ENCODE data around the gene RAB34. TPM values are rescaled to one million over a fixed set of nuclear protein-coding genes. Genes with fewer than 3 reads are reported as not detected.
A peak's percentile ranks its signal among the peaks of the same experiment; 100 is the strongest.

RAB34 gene
- total RNA-seq, 1 experiment from 2014 or later: 284 TPM

DNA sequence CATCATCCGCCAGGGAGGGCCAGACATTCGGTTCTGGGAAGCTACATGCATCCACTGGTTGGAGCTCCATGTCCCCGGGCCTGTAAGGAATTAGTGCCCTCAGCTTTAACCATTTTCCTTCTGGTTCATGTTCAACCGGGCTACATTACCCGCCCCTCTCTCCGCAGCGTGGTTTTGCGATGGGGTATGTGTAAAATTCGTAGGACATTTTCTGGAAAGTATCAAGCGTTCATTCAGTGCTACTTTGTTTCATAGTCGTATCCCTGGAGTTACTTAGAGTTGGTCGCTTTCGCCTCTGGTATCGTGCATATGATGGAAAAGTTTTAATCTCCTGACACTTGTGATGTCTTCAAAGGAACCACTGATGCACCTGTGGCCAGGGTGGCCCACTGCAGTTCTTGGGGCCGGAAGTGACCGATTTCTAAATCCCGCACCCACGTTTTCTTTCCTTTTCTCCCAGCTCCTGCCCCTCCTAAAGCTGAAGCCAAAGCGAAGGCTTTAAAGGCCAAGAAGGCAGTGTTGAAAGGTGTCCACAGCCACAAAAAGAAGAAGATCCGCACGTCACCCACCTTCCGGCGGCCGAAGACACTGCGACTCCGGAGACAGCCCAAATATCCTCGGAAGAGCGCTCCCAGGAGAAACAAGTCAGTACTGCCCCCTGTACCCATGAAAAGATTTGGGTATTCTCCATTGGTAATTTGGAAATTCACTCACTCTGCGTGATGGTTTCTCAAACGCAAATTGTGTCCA, 2.8 kb upstream of the RAB34 start:
- no peak for TF ChIP-seq REST (IDR thresholded peaks at IDR 0.05; ENCODE audit: insufficient read depth in 1 of 2, low read depth in 2 of 2, low read length in 1 of 2)
- TF ChIP-seq, protein P1, sequence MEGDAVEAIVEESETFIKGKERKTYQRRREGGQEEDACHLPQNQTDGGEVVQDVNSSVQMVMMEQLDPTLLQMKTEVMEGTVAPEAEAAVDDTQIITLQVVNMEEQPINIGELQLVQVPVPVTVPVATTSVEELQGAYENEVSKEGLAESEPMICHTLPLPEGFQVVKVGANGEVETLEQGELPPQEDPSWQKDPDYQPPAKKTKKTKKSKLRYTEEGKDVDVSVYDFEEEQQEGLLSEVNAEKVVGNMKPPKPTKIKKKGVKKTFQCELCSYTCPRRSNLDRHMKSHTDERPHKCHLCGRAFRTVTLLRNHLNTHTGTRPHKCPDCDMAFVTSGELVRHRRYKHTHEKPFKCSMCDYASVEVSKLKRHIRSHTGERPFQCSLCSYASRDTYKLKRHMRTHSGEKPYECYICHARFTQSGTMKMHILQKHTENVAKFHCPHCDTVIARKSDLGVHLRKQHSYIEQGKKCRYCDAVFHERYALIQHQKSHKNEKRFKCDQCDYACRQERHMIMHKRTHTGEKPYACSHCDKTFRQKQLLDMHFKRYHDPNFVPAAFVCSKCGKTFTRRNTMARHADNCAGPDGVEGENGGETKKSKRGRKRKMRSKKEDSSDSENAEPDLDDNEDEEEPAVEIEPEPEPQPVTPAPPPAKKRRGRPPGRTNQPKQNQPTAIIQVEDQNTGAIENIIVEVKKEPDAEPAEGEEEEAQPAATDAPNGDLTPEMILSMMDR (IDR thresholded peaks at IDR 0.05): no peak
- ATAC-seq (no peak), DNase-seq (ENCODE audit: low read depth, low spot score) (no peak)
- Histone ChIP-seq H3K4me3 (ENCODE audit: low read depth in 2 of 2, low read length in 2 of 2) (peak overlapping the region; percentile 58 to 88), H3K27me3 (ENCODE audit: control insufficient read depth, insufficient read depth, low read length) (no peaks in the 10 kb centered on the region), H3K27ac (ENCODE audit: low read length) (peak overlapping the region; percentile 99), H3K9me3 (ENCODE audit: control insufficient read depth, insufficient read depth, low read depth, low read length) (no peaks in the 10 kb centered on the region), H3K36me3 (ENCODE audit: control insufficient read depth, insufficient read depth, low read length) (peaks cover 30% of the 10 kb centered on the region), H3K4me1 (ENCODE audit: control insufficient read depth, insufficient read depth, low read length) (peaks cover 50% of the 10 kb centered on the region)
- CTCF ChIA-PET: interaction anchor here (0.6 kb wide), 1 partner anchor 106 kb away, joined by 4 read pairs; no protein-coding TSS in a partner anchor
- intact Hi-C loops (cut with micrococcal nuclease; ENCODE audit: unreplicated experiment) (loop anchor here (10.0 kb wide), 1 partner anchor 184 kb away; the partner anchor contains the start of gene DHRS13), in situ Hi-C loops (cut with HindIII; ENCODE audit: low pct_unique_long_range_greater_than_20kb, low sequenced_read_pairs) (no loop called here)
- TSS peak; percentile 94 for BruUV-seq (replicated peaks)
- POLR2A ChIA-PET: interaction anchor here (0.6 to 1.6 kb wide), 5 partner anchors 9 to 143 kb away, joined by 3 to 39 read pairs (median 3); partner anchors contain the start of genes ALDOC and PROCA1

- ATAC-seq: peak; percentile 1
- CTCF ChIA-PET: interaction anchor here (0.6 to 1.0 kb wide), 5 partner anchors 9 to 543 kb away, joined by 3 to 11 read pairs (median 3); no protein-coding TSS in a partner anchor
- BruUV-seq (replicated peaks): no TSS peak
Observed at GRCh38 chr17:28719021-28719433, 1.4 kb upstream of the RAB34 start.

More at GRCh38 chr17:28719021-28719433, 1.4 kb upstream of the RAB34 start:
- in situ Hi-C loops (cut with HindIII; ENCODE audit: low pct_unique_long_range_greater_than_20kb, low sequenced_read_pairs): no loop called here
- DNase-seq (ENCODE audit: low read depth, low spot score): no peak
- H3K9me3 ChIP-seq (ENCODE audit: control insufficient read depth, insufficient read depth, low read depth, low read length): no peaks in the 10 kb centered on the region
- H3K4me3 ChIP-seq (ENCODE audit: low read depth in 2 of 2, low read length in 2 of 2): peak overlapping the region; percentile 58 to 88
- no peaks in the 10 kb centered on the region for H3K27me3 ChIP-seq (ENCODE audit: control insufficient read depth, insufficient read depth, low read length)
- peaks cover 32% of the 10 kb centered on the region for H3K36me3 ChIP-seq (ENCODE audit: control insufficient read depth, insufficient read depth, low read length)
- POLR2A ChIA-PET: interaction anchor here (0.6 to 1.6 kb wide), 6 partner anchors 8 to 137 kb away, joined by 3 to 39 read pairs (median 4); partner anchors contain the start of genes BLTP2 and PROCA1
- peaks cover 48% of the 10 kb centered on the region for H3K4me1 ChIP-seq (ENCODE audit: control insufficient read depth, insufficient read depth, low read length)
- peak overlapping the region; percentile 99 for H3K27ac ChIP-seq (ENCODE audit: low read length)
- intact Hi-C loops (cut with micrococcal nuclease; ENCODE audit: unreplicated experiment): no loop called here
- TF ChIP-seq, protein P1 (IDR thresholded peaks at IDR 0.05): no peak
- TF ChIP-seq TCF7L2 (IDR thresholded peaks at IDR 0.05; ENCODE audit: low read depth, low read length) (no peak), SIN3A (IDR thresholded peaks at IDR 0.05; ENCODE audit: borderline replicate concordance, insufficient read depth, low read depth, low read length) (no peak), REST (IDR thresholded peaks at IDR 0.05; ENCODE audit: insufficient read depth in 1 of 2, low read depth in 2 of 2, low read length in 1 of 2) (no peak), POLR2AphosphoS5 (IDR thresholded peaks at IDR 0.05; ENCODE audit: low read depth, low read length) (no peak)
